Mammary microvascular endothelial cell (primary cell): Measurements from ENCODE around the gene TRIM75. TPM values are rescaled to one million over a fixed set of nuclear protein-coding genes. Genes with fewer than 3 reads are reported as not detected.

ENCODE experiments used
- total RNA-seq: library from RNA; depleted of rRNA; stranded (reverse); fragments of >200 nt; gene quantifications from 2 replicates; pipeline ENCODE4 v1.2.3, GENCODE V29; 2015

Gene TRIM75
- total RNA-seq, result not detected in 2 replicates

GRCh38 chr4:165053645-165054044 lies at the start of gene TRIM75:
Gene TRIM75, plus strand, starts transcription at chr4:165053866. Its CDS starts 5,282 bp downstream, at chr4:165059148.

GRCh38 chr4:165031436-165032211 lies 22.0 kb upstream of the TRIM75 start, which contains the start of gene TRIM60:
Gene TRIM60, plus strand, starts transcription at chr4:165031999. Its CDS starts 8,074 bp downstream, at chr4:165040073.

Other genes with a start within 250 kb of the TRIM75 start
- gene APELA, start 176.7 kb upstream of the TRIM75 start, total RNA-seq, result not detected in 2 replicates
- not detected in 2 replicates for gene TRIM61, start 76.2 kb upstream of the TRIM75 start, total RNA-seq
- gene TRIM60, start 21.9 kb upstream of the TRIM75 start, total RNA-seq, result not detected in 2 replicates
- 16.3 and 16.7 TPM in 2 replicates for gene TMEM192, start 59.0 kb downstream of the TRIM75 start, total RNA-seq
- gene KLHL2, start 153.7 kb downstream of the TRIM75 start, total RNA-seq, result 18.7 and 26.0 TPM in 2 replicates